ENCODE measurements around the gene GSE1.

The GSE1 gene

DNA sequence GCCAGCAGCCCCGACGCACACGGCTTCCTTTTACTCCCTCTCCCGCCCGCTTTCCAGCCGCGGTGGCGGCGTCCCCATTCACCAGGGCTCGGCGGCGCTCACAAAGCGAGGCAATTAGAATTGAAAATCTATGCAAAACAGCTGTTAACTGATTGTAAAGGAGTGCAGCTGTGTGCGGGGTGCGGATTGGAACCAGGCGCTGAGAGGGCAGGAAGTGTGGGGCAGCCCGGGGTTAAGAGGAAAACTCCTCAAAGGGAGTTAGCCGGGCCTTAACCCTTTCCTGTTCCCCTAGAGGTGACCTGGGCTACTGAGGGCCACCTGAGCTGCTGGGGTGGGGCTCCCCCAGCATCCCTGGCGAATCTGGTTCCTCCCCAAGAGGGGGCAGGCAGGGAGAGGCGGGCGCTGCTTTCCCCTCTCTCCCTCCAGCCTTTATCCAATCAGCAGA, 5.8 kb upstream of the GSE1 start:
- DNase-seq, result no peak

DNA sequence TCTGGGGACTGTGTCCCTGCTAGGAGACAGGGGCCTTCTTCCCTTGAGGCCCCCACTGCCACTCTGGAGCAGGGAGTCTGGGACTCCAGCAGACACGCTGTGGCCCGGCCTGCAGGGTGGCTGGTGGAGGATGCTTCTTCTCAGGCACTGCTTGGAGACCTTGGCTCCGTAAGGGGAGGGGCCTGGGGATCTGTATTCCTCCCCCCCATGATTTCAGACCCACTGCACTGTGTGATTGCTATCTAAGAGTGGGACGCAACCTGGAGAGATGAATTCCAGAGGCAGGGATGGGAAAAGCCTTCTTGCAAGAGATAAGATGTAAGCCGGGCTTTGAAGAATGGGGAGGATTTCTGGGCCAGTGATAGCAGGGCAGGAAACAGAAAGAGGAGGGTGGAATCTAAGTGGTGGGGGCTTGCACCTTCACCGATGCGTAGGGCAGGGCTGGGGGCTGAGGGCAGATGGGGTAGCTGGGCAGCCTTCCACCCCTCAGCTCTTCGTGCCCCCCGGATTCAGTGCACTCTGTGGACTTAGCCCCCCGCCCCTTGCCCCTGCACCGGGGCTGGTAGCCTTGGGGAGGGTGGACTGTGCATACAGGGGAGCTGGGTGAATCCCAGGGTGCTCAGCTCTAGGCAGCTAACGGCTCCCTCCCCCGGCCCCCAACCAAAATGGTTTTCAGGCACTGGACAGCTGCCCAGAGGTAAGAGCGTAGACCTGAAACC, 5.2 kb upstream of the GSE1 start:
- no peak for DNase-seq

DNA sequence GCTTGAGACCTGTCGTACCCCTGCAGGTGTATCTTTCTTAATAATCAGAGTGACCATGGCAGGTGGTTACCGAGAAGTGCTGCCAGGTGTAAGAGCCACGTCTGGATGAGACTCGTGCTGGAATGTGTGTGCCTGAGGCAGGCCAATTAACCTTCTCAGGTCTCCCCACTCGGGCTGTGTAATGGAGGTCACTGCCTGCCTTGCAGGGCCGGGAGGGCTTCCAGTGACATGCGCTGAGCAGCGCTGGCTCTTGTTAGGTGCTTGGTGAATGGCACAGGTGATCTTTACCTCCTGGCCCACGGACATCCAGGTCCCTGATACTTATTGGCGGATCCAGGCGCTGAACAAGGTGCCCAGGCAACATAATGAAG, 4.6 kb upstream of the GSE1 start:
- DNase-seq, result no peak

DNA sequence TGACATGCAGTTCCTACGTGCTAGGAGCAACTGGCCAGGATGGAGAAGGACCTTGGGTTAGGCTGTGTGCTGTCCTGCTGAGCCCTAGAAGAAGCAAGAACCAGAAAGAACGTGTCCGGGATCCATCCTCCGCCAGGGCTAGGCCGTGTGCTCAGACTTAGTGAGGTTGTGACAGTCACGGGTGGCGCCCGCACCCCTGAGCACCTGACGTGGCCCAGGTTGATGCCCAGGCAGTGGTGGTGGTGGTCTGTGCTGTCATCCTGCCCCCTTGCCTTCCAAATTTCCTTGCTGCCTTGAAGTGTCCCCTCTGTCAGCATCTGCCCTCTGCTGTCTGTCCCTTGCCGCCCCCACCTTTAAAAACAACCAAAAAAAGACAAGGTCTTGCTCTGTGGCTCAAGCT, 4.2 kb upstream of the GSE1 start:
- no peak for DNase-seq

DNA sequence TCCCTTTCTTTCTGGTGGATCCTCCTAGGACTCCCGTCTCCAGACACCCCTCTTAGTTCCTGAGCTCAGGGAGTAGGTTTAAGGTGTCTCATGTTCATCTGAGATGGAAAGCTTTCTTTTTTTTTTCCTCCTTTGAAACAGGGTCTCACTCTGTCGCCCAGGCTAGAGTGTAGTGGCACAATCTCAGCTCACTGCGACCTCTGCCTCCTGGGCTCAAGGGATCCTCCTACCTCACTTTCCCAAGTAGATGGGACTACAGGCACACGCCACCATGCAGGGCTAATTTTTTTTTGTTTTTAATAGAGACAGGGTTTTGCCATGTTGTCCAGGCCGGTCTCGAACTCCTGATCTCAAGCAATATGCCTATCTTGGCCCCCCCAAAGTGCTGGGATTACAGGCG, 3.6 kb upstream of the GSE1 start:
- no peak for DNase-seq

DNA sequence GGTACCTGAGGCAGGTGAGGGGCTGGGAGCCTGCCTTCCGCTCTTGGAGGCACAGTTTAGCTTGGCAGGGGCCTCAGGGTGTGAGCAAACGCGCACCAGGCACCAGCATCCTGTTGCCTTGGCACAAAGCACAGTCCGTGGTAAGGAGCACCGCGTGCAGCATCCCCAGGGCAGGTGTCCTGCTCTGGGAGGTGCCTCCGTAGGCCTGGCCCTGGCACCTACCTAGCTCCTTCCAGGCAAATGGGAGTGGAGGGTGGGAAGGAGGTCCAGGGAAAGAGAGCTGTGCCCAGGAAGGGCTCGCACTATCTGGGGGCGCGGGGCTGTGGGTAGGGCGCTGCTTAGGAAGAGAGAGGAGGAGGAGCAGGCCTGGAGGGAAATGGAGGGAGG, 3.1 kb upstream of the GSE1 start:
- no peak for DNase-seq

DNA sequence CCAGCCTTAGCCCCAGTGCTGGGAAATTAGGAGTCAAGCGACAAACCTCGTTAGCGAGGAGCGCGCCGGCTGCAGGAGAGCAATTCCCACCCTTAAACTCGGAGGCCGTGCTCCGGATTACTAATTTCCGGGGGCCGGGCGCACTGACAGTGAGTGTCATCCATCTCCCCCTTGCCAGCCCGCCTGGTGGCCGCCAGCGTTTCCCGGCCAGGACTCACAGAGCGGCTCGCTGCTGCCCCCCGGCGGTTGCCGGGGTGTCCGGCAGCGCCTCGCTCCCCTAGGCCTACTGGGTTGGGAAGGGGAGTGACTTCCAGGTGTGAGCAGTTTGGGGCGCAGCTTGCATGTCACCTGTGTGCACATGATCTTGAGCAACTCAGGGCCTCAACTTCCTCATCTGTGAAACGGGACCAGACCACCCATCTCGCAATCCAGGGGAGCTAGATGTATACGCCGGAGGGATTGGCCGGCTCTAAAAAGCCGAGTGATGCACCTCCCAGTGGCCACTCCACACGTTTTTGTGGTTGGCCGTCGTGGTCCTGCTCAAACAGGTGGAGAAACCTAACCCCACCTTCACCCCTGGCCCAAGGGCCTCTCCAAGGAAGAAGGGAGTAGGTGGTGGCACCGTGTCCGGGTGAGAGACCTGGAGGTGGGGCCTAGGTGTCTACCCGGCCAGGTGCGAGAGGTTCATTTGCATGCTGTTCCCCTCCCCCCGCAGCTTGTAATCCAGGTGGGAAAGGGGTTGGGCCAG, 2.5 kb upstream of the GSE1 start:
- DNase-seq, result peak; percentile 89

DNA sequence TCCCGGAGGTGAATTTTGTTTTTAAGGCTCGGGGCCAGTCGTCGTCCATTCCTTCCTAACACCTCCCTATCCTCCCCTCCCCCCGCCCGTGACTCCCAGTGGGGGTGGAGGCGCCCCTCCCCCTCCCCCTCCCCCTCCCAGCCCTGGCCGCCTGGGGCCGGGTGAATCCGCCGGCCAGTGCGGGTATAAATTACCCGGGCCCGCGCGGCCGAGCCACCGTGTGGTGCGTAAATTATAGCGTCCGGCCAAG, 2.0 kb upstream of the GSE1 start:
- no peak for DNase-seq

DNA sequence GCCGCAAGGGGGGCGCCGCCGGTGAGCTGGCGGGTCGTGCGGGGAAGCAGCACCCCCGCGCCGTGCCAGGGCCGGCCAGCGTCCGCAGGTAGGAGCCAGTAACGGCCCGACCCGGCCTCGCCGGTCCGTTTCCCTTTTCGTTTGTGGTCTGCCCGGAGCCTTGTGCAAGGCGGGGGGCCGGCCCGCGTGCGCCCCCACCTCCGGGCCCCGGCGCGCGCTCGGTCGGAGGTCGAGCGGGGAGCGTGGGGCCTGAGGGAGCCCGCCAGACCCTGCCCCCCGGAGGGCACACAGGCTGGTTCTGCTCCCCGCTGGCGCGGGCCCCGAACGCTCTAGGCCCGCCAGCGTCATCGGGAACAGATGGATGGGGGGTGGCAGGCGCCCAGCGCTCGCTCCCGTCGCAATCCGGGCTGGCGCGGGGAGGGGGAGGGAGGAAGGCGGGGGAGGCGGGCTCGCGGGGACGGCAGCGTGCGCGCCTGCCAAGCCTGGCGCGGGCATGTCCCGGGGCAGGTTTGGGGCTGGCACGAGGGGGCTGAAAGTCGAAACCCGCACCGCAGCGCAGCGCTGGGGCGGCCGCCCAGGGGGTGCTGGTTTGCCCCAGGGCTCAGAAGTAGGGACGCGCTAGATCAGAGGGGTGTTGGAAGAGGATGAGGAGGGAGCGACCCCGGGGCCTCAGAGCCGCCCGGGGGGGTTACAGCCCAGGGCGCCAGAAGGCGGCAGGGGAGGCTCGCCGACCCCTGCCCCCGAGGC, 1.5 kb upstream of the GSE1 start:
- DNase-seq, result peak; percentile 41

DNA sequence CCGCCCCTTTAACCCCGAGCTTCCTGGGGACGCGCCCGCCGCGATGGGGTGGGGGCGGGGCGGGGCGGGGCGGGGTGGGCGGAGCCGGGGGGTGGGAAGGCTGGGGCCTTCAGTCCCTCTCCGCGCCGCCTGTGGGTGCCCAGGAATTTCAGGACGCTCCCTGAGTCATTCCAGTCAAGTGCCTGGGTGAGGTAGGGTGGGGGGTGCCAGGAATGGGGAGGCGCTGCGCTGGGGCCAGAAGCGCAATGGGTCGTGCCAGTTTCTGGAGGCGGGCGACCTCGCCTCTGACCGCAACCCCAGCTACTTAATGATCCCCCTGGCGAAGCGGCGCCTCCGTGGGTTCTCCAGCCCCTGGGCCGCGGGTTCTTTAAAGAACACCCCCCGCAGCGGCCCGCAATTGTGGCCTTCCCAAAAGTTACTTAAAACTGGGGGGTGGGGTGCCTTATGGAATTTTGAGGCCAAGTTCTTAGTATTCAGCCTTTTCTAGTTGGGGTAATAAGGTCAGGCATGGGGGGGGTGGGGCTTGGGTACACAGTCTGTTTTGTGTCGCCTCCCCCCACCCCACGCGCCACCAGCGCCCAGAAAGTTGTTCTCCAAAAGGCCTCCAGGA, 826 bp upstream of the GSE1 start:
- DNase-seq, result peak; percentile 44

DNA sequence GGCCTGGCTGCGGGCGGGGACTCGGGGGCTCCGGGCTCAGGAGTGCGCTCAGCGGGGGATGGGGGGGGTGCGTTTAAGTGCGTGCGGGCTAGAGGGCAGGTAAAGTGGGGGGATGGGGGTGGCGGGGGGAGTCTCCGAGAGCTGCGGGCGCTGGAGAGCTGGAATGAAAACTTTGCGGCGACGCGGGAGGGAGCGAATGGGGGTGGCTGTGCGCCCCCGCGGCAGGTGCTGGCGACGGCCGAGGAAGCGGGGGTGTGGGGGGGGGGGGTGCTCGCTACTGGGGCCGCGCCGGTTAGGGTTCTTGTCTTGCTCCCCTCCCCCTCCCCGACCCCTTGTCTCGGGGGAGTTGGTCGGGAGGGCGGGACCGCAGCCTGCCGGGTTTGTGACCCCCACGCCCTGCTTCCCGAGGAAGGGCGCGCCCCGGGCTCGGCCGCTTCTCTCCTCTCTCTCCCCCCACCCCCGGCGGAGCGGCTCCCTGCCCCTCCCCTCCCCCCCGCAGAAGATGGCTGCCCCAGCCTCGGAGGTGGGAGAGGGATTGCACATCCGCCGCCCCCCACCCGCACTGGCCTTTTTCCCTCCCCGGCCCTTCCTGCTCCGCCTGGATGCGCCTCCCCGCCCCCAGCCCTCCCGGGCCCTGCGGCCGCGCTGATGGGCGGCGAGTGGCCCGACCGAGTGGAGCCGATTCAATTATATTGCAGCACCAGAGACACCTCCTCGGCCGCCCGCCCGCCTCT, 649 bp downstream of the GSE1 start:
- no peak for DNase-seq

DNA sequence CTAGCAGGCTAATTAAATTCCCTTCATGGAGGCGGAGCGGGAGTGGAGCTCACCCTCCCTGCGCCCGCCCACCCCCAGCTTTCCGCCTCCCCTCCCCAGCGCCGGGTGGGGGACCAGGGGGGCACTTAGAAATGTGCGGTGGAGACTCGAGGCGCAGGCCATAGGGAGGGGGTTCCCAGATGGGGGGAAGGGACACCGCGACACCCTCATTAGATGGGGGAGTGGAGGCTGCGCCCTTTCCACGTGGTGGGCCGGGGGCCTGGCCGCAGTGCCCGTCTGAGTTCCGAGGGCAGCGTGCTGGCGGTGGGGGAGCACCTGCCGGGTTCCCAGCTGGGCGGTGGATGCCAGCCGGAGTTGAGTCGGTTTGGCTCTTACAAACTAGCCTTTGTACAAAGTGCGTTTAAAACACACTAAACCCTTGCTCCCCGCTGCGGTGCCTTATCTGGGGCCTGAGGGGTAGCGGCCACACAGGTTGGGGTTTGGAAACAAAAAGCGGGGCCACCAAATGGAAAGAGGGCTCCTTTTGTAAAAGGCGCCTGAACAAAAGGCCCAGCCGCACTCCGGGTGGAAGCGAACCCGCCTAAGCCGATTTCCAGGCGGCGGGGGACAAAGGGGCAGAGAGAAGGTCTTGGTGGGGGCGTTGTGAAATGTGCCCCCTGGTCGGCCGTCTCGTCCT, 1.4 kb downstream of the GSE1 start:
- no peak for DNase-seq

DNA sequence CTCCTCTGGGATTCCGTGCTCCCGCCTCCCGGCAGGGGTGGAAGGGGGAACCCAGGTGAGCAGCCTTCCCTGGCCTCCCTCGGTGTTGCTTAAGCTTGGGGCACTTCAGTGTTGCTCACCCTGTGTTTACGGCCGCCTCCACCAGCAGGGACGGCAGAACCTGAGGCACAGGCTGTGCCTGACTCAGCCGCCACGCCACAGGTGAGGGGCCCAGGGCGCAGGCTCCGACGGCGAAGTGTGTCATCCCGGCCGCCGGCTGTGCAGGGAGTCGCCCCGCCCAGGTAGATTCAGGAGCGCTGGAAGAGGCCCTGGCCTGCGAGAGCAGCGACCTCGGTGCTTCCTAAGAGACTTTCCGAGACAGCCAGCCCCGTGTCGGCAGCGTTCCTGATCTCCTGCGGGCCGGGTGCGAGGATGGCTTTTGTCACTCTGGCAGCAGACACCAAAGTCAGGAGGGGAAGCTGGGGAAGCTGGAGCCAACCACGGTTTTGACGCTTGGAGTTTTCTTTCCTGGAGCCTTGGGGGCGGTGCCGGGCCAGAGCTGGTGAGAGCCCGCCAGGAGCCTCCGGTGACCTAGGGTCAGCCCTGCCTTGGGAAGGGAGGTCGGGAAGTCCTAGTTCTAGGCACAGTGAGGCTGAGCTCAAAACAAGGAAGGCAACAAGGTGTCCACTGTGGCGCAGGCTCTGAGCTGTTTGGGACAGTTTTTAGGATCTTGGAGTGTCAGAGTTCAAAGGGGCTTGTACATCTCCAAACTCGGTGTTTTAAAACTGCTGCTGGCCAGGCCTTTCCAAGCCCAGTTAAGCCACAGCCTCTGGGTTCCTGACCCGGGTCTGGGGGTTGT, 2.1 kb downstream of the GSE1 start:
- peak; percentile 47 for DNase-seq

DNA sequence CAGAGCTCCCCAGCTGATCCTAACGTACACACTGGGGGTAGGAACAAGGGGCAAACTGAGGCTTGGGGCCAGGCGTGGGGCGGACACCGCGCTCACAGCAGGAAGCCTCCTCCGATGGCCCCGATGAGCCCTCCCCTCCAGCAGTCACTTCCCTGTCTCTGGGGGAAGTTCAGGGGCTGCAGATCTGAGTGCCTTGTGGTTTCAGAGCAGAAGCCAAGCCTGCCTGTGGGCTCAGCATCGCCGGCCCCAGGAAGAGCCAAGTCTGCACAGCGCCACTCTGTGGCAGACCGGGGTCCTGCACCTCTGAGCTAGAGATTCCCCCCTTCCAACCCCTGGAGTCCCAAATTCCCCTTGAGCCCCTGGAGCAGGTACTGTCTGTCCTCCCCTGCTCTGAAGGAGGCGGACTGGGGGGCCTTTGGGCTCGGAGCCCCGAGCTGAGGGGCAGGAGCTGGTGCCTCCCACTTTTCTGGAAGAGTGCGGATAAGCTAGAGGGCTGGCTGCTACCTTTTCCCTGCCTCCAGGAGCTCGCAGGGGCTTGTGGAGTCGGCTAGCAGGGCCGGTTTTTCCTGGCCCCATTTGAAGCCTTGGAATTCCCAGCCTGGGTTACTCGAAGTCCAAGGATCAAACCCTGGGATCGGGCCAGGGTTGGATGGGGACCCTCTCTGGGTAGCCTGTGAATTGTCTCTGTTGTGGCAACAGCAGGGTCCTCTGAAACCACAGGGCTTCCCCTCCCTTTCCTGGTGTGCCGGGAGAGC, 2.9 kb downstream of the GSE1 start:
- peak; percentile 74 for DNase-seq

DNA sequence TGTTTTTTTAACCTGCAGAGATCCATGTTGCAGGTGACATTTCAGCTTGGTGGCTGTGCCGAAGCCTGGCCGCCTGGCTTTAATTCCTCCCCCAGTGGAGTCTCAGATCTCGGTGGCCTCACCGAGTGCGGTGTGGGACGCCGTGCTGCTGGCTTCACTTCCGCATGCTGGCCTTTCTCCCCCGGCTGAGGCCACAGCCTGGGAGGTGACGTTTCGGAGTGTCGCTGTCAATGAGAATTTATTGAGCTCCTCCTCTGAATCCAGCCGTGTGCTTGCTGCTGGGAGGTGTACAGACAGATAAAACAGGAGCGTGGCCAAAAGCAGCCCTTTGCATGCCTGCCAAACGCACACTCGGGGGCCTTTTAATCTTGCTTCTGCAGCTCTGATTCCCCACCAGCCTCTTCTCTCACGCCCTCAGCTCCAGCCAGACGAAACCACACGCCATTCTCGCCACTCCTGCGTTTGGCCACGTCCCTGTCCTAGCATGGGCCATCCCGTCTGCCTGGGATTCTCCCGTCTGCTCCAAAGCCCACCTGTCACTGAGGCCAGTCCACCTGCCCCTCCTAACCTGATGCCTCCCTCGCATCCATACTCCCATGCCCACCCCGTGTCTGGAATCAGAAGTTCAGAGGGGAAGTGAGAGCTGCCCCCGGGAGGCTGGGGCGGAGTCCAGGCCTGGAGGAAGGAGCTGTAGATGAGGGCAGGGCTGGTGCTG, 3.6 kb downstream of the GSE1 start:
- no peak for DNase-seq

DNA sequence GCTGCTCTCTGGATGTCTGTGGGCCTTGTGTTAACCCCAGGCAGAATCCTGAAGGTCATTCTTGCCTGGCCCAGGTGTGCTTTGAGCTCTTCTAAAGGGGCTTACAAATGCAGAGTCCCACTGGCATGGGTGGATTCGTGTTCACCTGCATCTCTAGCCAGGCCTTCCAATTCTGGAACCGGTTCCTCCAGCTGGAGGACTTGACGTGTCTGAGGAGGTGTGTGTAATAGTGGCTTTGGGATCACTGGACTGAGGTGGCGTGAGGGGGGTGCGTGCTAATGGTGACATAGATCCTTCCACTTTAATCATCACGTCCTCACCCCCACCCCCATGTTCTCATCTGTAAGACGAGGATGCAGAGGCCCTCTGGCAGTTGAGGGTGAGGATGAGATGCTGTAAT, 4.8 kb downstream of the GSE1 start:
- DNase-seq, result no peak

DNA sequence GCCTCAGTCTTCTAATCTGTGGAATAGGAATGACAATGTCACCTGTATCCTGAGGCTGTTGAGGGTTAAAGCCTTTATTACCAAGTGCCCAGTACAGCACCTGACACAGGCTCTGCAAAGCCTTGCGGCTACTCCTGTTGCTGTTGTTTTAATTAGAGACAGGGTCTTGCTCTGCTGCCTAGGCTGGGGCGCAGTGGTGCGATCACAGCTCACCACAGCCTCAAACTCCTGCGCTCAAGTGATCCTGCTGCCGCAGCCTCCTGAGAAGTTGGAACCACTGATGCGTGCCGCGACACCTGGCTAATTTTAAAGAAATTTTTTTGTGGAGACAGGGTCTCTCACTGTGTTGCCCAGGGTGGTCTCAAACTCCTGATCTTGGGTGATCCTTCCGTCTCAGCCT, 5.4 kb downstream of the GSE1 start:
- DNase-seq, result no peak

DNA sequence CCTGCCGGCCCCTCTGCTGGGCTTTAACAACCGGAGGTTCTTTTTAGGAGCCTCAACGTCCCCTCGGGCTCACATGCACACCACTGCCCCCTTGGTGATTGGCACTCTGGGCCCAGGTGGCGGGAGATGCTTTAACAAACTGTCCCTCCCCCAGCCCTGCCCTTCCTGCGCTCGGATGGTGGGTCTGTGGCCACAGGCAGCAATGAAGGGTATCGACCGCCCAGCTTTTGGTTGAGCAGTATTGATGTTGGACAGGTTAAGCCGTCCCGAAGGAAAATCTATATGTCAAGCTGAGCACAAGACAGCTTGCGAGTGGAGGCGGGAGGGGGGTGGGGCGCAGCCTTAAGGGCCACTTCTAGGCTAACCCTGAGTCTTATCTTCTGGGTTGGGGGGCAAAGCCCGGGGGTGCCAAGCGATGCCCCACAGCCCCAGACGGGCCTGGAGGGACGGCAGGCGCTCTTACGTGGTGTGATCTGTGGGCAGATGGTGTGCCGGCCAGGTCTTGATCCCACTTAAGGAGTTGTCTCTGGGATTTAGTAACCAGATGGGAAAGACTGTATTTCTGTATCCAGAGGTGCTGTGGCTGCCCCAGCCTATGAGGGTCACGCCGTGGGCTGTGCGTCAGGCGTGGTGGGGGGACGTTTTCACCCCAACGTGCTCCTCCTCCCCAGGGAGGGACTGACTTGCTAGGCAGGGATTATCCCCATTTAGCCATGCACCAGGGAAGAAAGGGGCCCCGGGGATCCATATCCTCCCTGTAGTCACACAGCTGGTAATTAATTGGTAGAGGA, 6.2 kb downstream of the GSE1 start:
- DNase-seq, result no peak

DNA sequence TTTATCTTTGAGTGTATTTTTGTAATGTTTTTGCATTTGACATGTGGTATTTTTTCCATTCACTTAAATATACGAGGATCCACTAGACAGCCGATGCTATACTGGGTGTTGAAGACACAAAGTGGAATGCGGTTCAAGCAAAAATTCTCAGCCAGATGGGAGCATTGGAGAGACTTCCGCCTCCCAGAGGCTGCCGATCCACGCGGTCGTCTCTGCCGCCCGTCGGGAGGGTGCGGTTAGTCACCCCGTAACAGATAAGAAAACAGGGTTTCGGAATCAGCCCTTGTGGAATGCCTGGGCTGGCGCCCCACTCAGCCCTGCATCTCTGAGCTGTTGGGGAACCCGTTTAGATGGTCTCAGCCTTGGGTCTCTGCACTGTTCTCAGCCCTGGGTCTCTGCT, 7.3 kb downstream of the GSE1 start:
- no peak for DNase-seq
